GM12872 (cell line): ENCODE data around the gene PALLD.

Experiments used
- TF ChIP-seq, protein P1 (sequence below): IDR thresholded peaks from 3 replicates; pipeline ENCODE4 v1.5.1; 2011; ENCODE audit warnings: low read depth, mild to moderate bottlenecking, low read length, moderate library complexity; ENCODE audit not compliant: insufficient read depth

PALLD gene

DNA sequence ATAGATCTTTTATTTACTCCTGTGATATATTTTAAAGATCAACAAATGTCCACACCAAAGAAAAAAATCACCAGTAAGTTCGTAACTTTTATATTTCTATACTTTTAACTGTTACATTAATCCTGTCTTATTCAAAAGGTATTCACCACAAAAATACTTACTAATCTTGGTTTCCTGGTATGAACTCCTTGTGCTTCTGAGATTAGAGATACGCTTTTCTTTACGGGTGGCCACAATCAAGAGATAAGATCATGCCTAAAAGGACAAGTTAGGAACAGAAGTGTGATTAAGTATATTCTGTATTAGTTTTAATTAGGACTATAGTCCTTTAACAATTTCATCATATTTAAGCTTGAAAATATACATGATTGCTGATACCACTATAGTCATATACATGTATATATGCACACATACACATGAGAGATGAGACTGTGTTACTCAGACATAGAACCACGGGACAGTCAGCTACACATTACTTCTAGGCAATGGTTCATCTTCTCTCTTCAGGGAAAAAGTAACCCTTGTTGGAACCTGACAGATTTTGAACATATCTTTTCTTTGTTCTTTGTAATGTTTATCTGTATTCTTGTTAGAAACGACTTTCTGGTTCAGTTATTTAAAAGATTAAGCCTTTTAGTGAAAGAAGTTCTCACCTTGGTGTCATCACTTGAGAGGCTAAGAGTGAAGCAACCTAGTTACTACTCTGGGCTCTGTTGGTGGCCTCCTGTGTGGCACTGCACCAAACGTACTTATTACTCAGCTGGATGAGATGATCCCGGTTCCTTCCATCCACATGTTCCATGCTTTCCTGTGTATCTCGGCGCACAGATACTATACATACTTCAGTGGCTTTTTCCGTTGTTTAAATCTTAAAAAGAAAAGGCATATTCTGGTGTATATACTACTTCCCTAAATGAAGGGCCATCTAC is 367.1 kb downstream of the PALLD start:
- TF ChIP-seq, protein P1, sequence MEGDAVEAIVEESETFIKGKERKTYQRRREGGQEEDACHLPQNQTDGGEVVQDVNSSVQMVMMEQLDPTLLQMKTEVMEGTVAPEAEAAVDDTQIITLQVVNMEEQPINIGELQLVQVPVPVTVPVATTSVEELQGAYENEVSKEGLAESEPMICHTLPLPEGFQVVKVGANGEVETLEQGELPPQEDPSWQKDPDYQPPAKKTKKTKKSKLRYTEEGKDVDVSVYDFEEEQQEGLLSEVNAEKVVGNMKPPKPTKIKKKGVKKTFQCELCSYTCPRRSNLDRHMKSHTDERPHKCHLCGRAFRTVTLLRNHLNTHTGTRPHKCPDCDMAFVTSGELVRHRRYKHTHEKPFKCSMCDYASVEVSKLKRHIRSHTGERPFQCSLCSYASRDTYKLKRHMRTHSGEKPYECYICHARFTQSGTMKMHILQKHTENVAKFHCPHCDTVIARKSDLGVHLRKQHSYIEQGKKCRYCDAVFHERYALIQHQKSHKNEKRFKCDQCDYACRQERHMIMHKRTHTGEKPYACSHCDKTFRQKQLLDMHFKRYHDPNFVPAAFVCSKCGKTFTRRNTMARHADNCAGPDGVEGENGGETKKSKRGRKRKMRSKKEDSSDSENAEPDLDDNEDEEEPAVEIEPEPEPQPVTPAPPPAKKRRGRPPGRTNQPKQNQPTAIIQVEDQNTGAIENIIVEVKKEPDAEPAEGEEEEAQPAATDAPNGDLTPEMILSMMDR = no peak

DNA sequence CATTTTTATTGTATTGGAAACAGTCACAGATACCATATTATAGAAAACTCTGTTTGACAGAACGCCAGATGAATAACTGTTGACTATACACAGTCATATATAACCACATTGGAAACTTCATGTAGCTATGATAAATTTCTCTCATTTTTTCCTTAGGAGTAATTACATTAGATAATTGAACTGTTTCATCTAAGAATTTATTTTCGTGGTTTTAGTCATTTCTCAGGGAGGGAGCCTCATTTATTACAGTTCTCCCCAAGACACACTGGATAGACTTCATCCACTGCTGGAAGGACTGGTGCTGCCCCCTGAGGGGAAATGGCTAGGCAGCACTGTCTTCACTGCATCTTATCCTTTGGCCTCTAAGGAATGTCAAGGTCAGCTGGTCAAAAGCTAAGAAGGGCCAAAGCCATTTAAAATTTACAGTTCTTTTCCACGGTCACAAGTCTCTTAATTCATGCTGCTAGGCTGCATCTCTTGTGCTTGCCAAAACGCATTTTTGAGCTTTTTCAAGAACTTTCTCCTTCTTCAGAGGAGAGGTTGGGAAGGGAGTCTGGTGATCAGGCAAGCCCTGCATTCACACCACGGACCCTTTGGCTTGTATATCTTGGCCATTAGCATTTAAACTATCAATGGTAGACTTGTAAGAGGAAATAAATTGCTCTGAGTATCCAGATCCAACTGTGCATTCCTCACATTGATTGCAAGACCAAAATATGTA is 368.1 kb downstream of the PALLD start:
- TF ChIP-seq, protein P1 = 0 out of 3 replicates have a peak, but pooled peaks have one; percentile 31

DNA sequence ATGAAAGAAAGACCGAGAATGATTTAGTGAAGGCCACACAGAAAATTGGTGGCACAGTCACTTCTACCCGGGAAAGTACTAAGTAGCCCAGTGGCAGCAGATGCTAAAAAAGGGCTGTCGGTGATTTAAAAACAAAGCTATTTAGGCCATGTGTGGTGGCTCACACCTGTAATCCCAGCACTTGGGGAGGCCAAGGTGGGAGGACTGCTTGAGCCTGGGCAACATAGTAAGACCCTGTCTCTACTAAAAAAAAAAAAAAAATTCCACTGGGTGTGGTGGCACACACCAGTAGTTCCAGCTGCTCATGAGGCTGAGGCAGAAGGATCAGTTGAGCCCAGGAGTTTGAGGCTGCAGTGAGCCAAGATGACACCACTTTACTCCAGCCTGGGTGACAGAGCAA is 369.0 kb downstream of the PALLD start:
- TF ChIP-seq, protein P1 = no peak

DNA sequence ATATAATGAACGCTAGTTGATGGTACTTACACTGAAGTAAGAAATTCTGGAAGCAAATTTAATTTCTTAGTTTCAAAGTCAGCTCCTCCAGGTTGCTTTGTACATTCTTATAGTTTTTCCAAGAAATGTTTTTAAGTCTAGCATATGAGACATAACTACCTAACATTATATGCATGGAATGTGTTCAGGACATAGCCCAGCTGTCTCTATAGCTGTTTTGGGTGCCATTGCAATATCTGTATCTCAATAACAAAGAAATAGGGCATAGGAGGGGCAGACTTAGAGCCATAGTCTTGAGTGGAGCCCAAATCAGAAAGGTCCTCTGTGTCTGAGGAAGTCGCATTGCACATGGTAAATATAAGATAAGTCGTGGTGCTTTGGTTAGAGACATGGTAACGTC is 369.8 kb downstream of the PALLD start:
- TF ChIP-seq, protein P1 = no peak

DNA sequence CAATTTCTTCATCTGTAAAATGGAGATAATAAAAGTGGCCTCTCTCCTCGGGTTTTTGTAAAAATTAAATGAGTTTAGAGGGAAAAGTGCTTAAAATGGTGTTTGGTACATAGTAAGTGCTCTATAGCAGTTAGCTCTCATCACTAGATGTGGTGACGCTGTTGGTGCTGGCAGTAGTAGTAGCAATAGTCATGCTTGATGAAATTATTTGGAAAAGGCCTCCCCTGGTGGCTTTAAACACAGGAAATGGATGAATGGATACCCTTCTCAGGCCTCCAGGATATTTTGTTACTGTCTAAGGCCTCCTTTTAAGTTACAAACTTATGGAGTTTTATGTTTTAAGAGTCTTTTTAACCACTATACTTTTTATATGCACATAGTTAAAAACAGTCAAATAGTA is 370.3 kb downstream of the PALLD start:
- TF ChIP-seq, protein P1 = no peak

DNA sequence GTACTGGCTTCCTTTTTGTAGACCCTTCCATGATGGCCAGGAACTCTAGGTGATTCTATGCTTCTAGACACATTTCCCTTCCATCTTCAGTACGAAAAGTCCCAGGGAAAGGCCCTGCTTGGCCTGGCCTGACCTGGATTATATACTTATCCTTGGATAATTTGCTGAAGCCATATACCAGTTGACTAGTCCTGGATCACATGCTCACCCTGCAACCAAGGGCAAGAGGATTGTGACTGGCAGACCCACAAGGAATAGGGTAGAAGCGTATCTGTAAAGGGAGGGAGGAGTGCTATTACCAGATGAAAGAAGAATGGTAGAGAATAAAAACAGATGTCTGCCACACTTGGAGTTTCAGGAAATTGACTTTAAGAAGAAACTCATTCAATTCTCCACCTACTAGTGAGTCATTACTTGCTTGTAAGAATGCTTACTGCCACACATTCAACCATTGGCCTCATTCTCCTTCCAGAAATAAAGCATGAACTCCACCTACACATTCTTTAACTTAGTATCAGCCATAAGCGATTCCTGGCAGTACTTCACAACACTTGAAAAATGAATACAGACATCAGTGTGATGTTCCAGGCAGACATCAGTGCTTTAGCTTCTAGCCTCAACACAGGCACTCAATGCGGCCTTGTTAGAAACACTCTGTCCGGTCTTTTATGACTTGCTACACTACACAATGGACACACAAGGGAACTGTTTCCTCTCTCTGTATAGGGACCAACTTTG is 371.4 kb downstream of the PALLD start:
- TF ChIP-seq, protein P1 = no peak

DNA sequence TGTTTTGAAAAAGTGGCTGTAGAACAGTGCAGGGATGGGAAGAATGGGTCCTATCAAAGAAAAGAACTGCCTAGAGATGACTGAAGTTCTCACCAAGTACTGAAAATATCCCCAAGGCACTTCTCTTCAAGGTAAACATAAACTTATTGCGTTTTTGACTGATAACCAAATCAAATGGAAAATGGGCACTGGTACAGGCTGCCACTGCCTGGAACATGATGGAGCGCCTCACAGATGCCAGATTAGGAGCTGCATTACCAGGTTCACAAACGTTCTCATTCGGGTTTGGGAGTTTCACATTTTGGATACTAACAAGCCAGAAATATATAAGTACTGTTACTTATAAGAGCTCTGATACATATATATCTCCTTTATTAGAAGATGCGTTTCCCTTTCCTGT is 371.9 kb downstream of the PALLD start:
- TF ChIP-seq, protein P1 = no peak
